ENCODE data around the gene SDK2.

GRCh38 chr17:73650617-73651200, 6.5 kb upstream of the SDK2 start:
- TF ChIP-seq CTCF (IDR thresholded peaks at IDR 0.05) (no peak), TAF1 (IDR thresholded peaks at IDR 0.05; ENCODE audit: borderline replicate concordance, low read depth, low read length) (no peak), EP300 (IDR thresholded peaks at IDR 0.05; ENCODE audit: borderline replicate concordance in 1 of 2, low read depth in 1 of 2, low read length in 1 of 2) (no peak), JUND (IDR thresholded peaks at IDR 0.05) (no peak), NFIC (IDR thresholded peaks at IDR 0.05; ENCODE audit: borderline replicate concordance) (no peak), FOXM1 (IDR thresholded peaks at IDR 0.05; ENCODE audit: low read depth) (no peak), RCOR1 (IDR thresholded peaks at IDR 0.05; ENCODE audit: low read length) (no peak), RXRA (IDR thresholded peaks at IDR 0.05; ENCODE audit: borderline replicate concordance, low read depth) (no peak), EZH2phosphoT487 (IDR thresholded peaks at IDR 0.05; ENCODE audit: borderline replicate concordance, low read depth) (no peak), FOXJ3 (CRISPR knock-in tag; IDR thresholded peaks at IDR 0.05) (no peak), USF2 (IDR thresholded peaks at IDR 0.05; ENCODE audit: borderline replicate concordance, low read depth, low read length) (no peak), TEAD4 (IDR thresholded peaks at IDR 0.05; ENCODE audit: borderline replicate concordance, insufficient read depth) (no peak)
